Cardiac fibroblast (primary cell): ENCODE results near the gene RIC8A.
A peak's percentile ranks its signal among the peaks of the same experiment; 100 is the strongest.

ENCODE experiments used
- DNase-seq, 2 donors: peaks; one replicate each; pipeline versions ENCODE4 v3.0.0 to v3.0.0-alpha.2; 2010; ENCODE audit warnings: low read depth in 2 of 2
- H3K4me3 ChIP-seq, 2 donors: replicated peaks in 1 of 2; 1 replicate in 1 of 2; 2 replicates in 1 of 2; pipeline ENCODE4 v1.5.1; 2011; ENCODE audit warnings: low read depth in 2 of 2, low read length in 2 of 2, mild to moderate bottlenecking in 2 of 2, moderate library complexity in 1 of 2
- TF ChIP-seq, protein P1 (sequence below): IDR thresholded peaks from one replicate; pipeline ENCODE4 v1.5.1; 2011; ENCODE audit warnings: low read depth, mild to moderate bottlenecking, low read length, inconsistent platforms

Gene RIC8A

DNA sequence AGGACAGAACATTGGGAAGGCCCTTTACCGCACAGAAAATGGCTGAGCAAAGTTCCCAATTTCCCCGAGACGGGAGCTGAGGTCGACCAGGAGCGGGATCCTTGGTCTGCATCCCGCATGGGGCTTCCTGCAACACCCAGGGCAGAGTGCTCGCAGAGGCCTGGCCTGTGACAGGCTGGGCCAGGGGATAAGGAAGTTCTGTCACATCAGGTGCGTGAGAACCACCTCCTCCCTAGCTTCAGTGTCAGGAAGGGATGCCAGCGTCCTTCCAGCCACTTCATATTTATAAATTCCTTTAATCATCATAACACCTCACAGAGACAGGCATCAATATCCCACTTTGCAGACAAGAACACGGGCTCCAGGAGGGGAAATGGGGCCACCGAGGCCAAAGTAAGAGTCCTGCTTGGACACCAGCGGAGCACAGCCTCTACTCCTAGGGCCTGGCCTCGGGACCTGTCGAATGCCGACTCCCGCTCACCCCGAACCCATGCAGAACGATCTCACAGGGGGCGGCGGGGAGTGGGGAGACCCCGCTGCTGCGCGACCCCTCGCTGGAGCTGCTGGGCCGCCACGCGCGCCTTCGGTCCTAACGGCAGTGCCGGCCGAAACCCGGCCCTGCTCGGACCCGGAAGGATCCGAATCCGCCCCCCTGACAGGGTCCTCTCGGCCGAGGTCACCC is 841 bp upstream of the RIC8A start:
- H3K4me3 ChIP-seq = peak overlapping the region; percentile 97 to 98
- DNase-seq = peak in 1 of 2 donors; percentile 24
- TF ChIP-seq, protein P1, sequence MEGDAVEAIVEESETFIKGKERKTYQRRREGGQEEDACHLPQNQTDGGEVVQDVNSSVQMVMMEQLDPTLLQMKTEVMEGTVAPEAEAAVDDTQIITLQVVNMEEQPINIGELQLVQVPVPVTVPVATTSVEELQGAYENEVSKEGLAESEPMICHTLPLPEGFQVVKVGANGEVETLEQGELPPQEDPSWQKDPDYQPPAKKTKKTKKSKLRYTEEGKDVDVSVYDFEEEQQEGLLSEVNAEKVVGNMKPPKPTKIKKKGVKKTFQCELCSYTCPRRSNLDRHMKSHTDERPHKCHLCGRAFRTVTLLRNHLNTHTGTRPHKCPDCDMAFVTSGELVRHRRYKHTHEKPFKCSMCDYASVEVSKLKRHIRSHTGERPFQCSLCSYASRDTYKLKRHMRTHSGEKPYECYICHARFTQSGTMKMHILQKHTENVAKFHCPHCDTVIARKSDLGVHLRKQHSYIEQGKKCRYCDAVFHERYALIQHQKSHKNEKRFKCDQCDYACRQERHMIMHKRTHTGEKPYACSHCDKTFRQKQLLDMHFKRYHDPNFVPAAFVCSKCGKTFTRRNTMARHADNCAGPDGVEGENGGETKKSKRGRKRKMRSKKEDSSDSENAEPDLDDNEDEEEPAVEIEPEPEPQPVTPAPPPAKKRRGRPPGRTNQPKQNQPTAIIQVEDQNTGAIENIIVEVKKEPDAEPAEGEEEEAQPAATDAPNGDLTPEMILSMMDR = no peak

DNA sequence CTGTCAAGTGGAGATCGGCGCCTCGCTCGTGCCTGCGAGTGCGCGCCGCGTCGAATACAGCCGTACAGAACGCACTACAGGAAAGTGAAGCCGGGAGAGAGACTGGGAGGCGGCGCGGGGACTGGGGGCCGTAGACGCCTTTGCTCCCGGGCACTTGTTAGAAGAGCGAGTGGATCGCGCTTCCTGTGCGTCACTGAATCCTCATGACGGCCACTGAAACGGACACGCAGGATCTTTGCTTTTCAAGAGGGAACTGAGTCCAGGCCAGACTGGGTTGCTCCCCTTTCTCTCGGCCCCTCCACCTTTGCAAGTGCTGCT is 314 bp downstream of the RIC8A start:
- H3K4me3 ChIP-seq = peak overlapping the region; percentile 97 to 98
- DNase-seq = peak; percentile 69 to 76
- TF ChIP-seq, protein P1 = no peak

DNA sequence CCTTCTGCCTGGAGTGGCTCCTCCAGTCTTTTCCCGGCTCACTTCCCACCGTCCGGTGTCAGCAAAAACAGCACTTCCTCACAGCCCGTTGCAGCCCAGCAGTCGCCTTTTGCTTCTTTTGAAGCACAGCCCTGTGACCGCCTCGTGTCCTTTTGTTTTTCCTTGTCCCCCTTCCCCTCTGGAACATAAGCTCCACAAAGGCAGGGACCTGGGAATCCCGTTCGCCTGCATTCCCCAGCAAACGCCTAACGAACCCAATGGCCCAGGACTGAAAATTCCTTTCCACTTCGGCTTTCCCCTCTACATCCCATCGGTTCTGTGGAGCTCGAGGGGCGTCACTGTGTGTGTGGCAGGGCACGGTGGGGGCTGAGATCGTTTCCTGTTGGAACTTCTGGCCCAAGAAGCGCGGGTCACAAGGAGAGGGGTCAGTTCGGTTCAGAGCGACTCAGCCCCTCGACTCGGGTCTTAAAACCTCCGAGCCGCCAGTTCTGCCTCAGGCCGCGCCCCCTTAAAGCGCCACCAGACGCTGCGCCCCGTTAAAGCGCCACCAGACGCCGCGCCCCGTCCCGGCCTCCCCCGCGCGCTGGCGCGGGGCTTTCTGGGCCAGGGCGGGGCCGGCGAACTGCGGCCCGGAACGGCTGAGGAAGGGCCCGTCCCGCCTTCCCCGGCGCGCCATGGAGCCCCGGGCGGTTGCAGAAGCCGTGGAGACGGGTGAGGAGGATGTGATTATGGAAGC is 841 bp downstream of the RIC8A start:
- H3K4me3 ChIP-seq = peak overlapping the region; percentile 97 to 98
- TF ChIP-seq, protein P1 = no peak
- DNase-seq = peak; percentile 73 to 80

DNA sequence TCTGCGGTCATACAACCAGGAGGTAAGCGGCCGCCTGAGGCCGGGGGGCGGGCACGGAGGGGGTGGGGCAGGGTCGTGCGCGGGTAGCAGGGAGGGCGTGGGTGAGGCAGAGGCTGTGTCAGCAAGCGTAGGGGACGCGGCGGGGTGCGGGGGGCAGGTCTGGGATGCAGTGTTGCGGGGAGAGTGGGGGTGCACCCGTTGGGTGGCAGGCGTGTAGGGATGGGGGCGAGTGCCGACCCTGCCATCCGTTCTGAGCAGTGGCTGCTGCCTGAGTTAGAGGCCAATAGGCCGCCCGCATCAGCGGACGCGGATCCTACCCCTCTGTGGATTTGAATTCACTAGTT is 1.4 kb downstream of the RIC8A start:
- H3K4me3 ChIP-seq = peak overlapping the region; percentile 97 to 98
- TF ChIP-seq, protein P1 = no peak
- no peak for DNase-seq

DNA sequence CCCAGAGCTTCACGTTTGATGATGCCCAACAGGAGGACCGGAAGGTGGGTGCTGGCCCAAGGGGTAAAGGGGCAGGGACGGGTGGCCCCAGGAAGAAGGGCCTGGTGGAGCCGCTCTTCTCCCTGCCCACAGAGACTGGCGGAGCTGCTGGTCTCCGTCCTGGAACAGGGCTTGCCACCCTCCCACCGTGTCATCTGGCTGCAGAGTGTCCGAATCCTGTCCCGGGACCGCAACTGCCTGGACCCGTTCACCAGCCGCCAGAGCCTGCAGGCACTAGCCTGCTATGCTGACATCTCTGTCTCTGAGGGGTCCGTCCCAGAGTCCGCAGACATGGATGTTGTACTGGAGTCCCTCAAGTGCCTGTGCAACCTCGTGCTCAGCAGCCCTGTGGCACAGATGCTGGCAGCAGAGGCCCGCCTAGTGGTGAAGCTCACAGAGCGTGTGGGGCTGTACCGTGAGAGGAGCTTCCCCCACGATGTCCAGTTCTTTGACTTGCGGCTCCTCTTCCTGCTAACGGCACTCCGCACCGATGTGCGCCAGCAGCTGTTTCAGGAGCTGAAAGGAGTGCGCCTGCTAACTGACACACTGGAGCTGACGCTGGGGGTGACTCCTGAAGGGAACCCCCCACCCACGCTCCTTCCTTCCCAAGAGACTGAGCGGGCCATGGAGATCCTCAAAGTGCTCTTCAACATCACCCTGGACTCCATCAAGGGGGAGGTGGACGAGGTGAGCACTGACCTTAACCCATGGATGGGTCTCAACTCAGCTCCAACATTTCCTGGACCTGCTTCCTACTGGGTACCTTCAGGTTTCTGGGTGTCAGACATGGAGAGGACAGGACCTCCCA is 2.0 kb downstream of the RIC8A start:
- TF ChIP-seq, protein P1 = peak; percentile 10
- DNase-seq = peak; percentile 12 to 31
- peak overlapping the region; percentile 97 to 98 for H3K4me3 ChIP-seq

DNA sequence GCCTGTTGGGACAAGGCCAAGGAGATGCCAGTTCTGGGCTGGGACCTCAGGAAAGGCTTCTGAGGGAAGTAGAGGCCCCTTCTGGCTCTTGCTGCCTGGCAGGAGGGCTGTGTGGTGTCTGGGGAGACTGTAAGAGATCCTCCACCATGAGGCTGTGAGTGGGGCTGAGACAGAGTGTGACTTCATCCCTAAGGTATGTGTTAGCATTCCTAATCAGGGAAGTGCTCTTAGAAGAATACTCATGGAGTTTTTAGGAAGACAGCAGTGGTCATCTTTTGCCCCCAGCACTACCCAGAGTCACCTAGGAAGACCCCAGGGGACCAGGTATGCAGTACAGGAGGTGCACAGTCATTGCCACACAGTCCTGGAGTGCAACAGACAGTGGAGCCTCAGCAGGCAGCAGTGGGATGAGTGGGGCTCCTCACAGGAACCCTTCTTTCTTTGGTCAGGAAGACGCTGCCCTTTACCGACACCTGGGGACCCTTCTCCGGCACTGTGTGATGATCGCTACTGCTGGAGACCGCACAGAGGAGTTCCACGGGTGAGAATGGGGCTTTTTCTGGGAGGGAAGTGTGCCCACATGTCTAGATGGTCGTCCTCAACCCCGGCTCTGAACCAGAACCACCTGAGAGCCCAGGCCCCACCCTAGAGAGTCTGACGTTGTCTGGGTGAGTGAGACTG is 2.8 kb downstream of the RIC8A start:
- DNase-seq = peak; percentile 64 to 88
- TF ChIP-seq, protein P1 = no peak
- peak overlapping the region; percentile 97 to 98 for H3K4me3 ChIP-seq
